Activated CD8-positive, alpha-beta memory T cell treated with anti-CD3 and anti-CD28 coated beads for 1 hour (primary cell): ENCODE measurements around the gene EPB41L3.

ENCODE experiments used
- DNase-seq, 2 donors: peaks; one replicate each; pipeline ENCODE4 v3.0.0-alpha.2; 2020; ENCODE audit warnings: low read depth in 1 of 2; ENCODE audit errors: extremely low read depth in 1 of 2

EPB41L3 gene

DNA sequence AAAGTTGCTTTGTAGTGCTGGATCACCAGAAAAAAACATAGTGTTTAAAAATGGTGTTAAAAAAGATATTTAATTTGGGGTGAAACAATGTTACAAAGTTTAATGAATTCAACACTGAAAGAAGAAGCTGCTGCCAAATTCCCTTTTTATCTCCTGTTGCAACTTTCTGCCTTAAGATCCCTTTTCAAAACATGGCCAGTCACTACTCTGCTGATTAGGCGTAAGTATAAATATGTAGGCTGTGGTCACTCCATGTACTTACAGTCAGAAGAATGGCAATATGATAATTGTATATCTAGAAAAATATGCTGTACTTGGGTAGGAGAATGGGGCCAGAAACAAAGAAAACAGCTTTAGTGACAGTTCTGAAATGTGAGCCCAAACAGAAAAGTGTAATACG lies 124.8 kb downstream of the EPB41L3 start:
- DNase-seq, result no peak

DNA sequence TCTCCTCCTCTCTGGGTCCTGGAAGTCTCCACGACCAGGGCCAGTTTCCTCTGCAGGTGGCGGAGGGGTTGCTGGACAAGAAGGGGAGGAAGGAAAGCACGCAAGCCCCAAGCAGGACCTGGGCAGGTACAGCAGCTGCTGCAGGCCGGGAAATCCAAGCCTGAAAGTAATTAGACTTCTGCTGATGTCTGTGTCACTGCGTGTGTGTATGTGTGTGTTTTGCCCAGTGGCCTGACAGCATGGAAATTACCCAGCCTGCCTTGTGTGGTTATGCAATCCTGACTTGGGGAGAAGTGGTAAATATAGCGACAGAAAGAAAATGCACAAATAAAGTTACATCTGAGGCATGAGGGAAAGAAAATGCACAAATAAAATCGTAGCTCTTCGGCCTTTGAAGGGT lies 126.5 kb downstream of the EPB41L3 start:
- no peak for DNase-seq

- DNase-seq, result no peak
These were observed 127.7 kb downstream of the EPB41L3 start for GRCh38 chr18:5416112-5416511.

DNA sequence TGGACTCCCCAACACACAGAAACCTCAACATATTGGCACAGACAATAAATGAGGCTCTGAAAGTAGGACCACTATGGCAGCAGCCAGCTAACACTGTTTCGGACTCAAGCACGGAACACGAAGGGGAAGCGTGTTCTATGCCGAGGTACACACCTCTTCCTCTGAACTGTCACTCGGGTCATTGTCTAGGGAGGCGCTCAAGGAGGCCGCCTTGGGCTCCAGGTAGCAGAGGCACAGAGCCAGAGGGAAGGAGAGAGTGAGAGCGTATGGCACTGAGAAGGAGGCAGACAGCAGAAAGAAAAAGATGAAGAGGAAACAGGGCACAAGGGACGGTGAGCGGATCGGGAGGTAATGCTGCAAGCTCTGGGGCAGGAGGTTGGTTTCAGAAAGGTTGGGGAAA lies 128.1 kb downstream of the EPB41L3 start:
- DNase-seq, result no peak

- no peak for DNase-seq
These were observed 128.8 kb downstream of the EPB41L3 start for GRCh38 chr18:5415031-5415430.

GRCh38 chr18:5414546-5414945 lies 129.3 kb downstream of the EPB41L3 start:
- no peak for DNase-seq

GRCh38 chr18:5413447-5413846 lies 130.3 kb downstream of the EPB41L3 start:
- no peak for DNase-seq

DNA sequence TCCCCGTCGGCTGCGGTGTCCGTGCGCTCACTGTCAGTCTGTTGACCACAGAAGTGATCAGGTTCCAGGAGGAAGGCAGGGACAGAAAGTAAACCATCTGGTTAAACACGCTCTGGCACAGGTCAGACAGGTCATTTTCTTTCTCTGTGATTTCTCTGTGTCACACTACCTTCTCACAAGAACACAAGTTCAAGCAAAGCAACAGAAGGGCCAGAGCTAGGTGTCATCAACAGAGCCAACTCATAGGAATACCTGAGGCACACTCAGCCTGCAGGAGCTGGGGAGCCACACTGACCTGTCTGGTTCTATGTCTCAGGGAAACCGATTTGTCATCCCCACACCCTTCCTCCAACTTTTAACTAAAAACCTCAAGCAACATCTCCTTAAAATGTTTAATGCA lies 133.2 kb downstream of the EPB41L3 start:
- DNase-seq, result no peak

DNA sequence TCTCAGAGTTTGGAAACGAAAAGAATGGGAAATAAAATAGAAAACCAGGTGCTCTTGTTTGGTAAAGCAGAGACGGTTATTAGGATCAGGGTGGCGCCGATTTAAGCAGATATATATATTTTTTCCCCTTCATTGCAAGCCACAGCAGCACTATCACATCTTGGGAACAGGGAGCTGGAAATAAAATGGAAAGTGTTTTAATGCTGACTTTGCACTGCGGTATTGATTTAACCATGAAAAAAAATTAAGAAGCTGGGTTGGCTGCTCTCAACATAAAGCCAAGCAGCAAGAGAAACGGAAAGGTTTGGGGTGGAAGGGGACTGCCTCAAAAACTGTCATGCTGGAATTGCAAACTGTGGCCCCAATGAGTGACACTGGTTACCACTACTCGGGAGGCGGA lies 145.5 kb downstream of the EPB41L3 start:
- DNase-seq, result no peak

DNA sequence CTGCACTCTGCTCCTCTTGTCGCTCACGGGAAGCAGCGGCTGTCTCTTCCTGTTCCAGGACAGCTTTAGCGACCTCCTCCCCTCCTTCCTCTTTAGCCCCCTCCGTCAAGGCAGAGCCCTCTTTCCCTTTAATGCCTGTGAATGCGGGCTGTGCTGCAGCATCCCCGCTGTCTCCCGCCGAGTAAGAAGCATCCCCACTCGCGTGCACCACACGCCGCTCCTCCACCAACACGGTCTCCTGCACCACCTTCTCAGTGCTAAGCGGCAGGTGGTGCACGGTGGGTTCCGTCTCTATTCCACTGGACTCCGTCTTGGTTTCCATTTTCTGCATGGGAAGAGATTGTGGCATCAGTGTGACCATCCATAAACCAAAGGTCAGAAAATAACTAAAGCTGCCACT lies 146.7 kb downstream of the EPB41L3 start:
- no peak for DNase-seq

GRCh38 chr18:5395860-5396448 lies 147.8 kb downstream of the EPB41L3 start:
- no peak for DNase-seq

- no peak for DNase-seq
These were observed 150.0 kb downstream of the EPB41L3 start for GRCh38 chr18:5393779-5394178.

- DNase-seq, result no peak
These were observed 152.4 kb downstream of the EPB41L3 start for GRCh38 chr18:5391409-5391808.

DNA sequence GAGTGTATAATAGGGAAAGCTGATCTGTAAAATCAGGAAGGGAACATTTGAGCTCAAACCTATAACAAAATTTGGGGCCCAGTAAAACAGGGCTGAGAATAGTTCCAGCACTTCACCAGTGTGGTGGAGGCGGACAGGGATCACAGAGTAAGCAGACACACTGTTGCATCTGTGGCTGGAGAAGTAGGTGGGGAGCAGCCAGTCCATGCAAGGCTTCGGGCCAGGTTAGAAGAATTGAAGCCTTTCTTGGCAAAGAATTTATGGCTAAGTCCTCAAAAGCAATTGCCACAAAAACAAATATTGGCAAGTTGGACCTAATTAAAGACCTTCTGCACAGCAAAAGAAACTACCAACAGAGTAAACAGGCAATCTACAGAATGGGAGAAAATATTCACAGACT lies 154.4 kb downstream of the EPB41L3 start:
- DNase-seq, result no peak

GRCh38 chr18:5388896-5389295 lies 154.9 kb downstream of the EPB41L3 start:
- DNase-seq, result no peak

DNA sequence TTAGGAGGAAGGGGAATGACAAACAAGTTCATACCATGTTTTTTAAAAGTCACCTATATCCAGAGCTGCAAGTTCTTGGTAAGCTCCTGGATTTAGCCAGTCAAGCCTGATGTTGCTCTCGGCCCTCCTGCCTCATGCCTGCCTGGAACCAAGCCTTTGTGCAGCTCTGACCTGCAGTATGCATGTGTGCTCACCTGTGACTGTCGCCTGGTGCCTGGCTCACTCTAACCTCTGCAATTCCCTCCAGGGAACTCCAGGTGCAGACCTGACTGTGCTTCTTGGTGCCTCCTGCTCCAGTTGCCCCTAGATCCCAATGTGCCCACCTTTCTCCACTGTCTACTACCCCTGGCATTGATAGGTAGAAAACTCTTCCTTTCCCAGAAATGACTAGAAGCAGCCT lies 163.2 kb downstream of the EPB41L3 start:
- no peak for DNase-seq

DNA sequence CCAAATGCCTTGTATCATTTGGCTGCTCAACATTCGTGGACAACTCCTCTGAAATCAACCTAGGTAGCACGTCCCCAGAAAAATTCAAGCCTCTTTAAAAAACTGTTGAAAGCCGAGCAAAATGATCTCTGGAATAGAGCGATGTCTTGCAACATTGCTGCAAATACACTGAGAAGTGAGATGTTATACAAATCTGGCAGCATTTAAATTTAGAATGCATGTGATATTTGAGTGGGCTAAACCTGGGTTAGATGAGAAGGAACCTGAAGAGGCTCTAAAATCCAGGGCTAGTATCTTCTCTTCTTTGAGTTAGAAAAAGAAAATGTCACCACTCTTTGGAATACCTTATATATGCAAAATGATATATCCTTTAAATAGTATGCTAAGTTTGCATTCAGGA lies 166.8 kb downstream of the EPB41L3 start:
- DNase-seq, result no peak

DNA sequence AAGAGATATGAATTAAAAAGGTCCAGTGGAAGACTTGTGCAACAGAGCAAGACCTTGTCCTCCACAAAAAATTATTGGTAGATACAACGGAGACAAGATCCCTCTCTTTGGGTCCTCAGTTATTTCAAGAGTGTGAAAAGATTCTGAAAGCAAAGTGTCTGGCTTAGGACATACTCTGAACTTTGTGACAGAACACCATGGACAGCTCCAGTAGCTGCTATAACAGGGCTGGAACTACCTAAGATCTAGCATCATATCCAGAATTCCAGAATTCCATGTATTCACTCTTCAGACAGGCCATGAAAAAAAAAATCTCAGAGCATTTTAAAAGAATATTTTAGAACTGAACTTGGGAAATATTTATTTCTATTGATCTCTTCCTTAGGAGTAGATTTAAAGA lies 173.5 kb downstream of the EPB41L3 start:
- DNase-seq, result no peak

GRCh38 chr18:5369513-5369912 lies 174.3 kb downstream of the EPB41L3 start:
- no peak for DNase-seq

GRCh38 chr18:5365443-5365842 lies 178.4 kb downstream of the EPB41L3 start:
- DNase-seq, result no peak

DNA sequence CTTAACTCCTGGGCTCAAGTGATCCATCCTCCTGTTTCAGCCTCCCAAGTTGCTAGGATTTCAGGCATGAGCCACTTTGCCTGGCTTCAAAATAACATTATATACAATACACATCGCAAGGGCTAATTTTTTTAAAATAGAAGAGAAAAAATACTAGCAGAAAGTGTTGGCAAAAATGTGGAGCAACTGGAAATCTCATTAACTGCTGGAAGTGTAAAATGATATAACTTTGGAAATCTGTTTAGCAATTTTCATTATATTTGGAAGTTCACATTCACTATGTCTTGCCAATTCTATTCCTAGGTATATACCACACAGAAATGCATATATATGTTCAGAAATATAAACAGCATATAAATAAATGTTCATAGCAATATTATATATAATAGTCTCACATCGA lies 193.2 kb downstream of the EPB41L3 start:
- DNase-seq, result no peak
